ENCODE measurements around the gene ABCF2. TPM values are rescaled to one million over a fixed set of nuclear protein-coding genes. Genes with fewer than 3 reads are reported as not detected.

Gene ABCF2
- total and polyA plus RNA-seq, 2 of the 4 experiments (the other 2 are of a cell fraction) = 46.2 to 103 TPM

DNA sequence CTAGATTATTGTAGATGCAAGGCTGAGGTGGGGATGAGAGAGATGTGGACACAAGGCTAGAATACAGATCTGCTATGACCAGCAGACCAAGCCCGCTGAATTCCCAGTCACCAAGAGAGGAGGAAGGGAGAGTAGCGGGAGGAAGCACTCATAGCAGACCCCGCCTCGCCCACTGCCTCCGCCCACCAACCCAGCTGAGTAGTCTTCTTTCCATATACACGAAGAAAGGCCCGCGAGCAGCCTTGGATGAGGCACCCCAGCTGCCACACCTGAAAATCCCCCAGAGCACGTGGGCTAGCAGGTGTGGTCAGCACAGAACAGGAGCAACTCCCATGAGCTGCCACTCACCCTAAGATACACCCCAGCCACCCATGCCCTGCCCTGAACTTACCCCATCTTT, 8.8 kb downstream of the ABCF2 start:
- H3K14ac ChIP-seq (replicated peaks; ENCODE audit: low read depth, low read length) = no peak overlapping the region
- no peak overlapping the region for H4K5ac ChIP-seq (ENCODE audit: low read depth, low read length)
- no peaks in the 10 kb centered on the region for H3K9me3 ChIP-seq (ENCODE audit: control insufficient read depth, insufficient read depth, low read length)
- TF ChIP-seq, protein P1, sequence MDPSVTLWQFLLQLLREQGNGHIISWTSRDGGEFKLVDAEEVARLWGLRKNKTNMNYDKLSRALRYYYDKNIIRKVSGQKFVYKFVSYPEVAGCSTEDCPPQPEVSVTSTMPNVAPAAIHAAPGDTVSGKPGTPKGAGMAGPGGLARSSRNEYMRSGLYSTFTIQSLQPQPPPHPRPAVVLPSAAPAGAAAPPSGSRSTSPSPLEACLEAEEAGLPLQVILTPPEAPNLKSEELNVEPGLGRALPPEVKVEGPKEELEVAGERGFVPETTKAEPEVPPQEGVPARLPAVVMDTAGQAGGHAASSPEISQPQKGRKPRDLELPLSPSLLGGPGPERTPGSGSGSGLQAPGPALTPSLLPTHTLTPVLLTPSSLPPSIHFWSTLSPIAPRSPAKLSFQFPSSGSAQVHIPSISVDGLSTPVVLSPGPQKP (IDR thresholded peaks at IDR 0.05; ENCODE audit: borderline replicate concordance, low read depth, low read length) = no peak
- no peak for TF ChIP-seq NFE2L2 (IDR thresholded peaks at IDR 0.05; ENCODE audit: low read depth, low read length)
- no peak for TF ChIP-seq CEBPB (IDR thresholded peaks at IDR 0.05; ENCODE audit: low read depth, low read length)
- no peak for TF ChIP-seq CHD1 (IDR thresholded peaks at IDR 0.05; ENCODE audit: low read depth, low read length)
- TF ChIP-seq MAFK (IDR thresholded peaks at IDR 0.05; ENCODE audit: low read depth, low read length) = no peak
- TF ChIP-seq RAD21 (IDR thresholded peaks at IDR 0.05; ENCODE audit: low read length) = no peak
- TF ChIP-seq, protein P2, sequence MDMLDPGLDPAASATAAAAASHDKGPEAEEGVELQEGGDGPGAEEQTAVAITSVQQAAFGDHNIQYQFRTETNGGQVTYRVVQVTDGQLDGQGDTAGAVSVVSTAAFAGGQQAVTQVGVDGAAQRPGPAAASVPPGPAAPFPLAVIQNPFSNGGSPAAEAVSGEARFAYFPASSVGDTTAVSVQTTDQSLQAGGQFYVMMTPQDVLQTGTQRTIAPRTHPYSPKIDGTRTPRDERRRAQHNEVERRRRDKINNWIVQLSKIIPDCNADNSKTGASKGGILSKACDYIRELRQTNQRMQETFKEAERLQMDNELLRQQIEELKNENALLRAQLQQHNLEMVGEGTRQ (IDR thresholded peaks at IDR 0.05; ENCODE audit: low read depth, low read length) = no peak
- TF ChIP-seq RCOR1 (IDR thresholded peaks at IDR 0.05; ENCODE audit: insufficient replicate concordance, low read length) = no peak
- 100% methylated on average over 1 of the region's 9 CpGs; no CpG with 5 or more reads in 1 of the 2 experiments for WGBS, 2 experiments (ENCODE audit: extremely low coverage in 2 of 2, insufficient read length in 1 of 2)
- peaks cover 73% of the 10 kb centered on the region for H3K36me3 ChIP-seq (ENCODE audit: control insufficient read depth, insufficient read depth, low read length)
- BruUV-seq (replicated peaks) = no TSS peak
- no peak overlapping the region for H3K9ac ChIP-seq (ENCODE audit: low read depth, low read length)
- no peaks in the 10 kb centered on the region for H3K27me3 ChIP-seq (ENCODE audit: control insufficient read depth, insufficient read depth, low read length)
- POLR2A ChIA-PET (ENCODE audit: unreplicated experiment) = no interaction called here
- H3K56ac ChIP-seq (ENCODE audit: extremely low read depth, insufficient read depth, low read length) = no peak overlapping the region
- no peak overlapping the region for H3K23ac ChIP-seq (ENCODE audit: low read depth, low read length)
- H2AK9ac ChIP-seq (replicated peaks; ENCODE audit: low read depth, low read length, poor library complexity) = no peak overlapping the region
- DNase-seq (no peak), ATAC-seq (ENCODE audit: low read depth) (no peak)
- no peak overlapping the region for H2BK20ac ChIP-seq (ENCODE audit: low read depth, low read length)
- H4K20me1 ChIP-seq (ENCODE audit: insufficient read depth, low read length) = no peaks in the 10 kb centered on the region
- H3K27ac ChIP-seq (ENCODE audit: insufficient read depth, low read length) = no peak overlapping the region
- H3K9me1 ChIP-seq (ENCODE audit: insufficient read depth, low read length) = no peaks in the 10 kb centered on the region
- no peak overlapping the region for H3K18ac ChIP-seq (ENCODE audit: low read depth, low read length)
- no peak overlapping the region for H3K4me3 ChIP-seq (ENCODE audit: insufficient read depth, low read depth, low read length)
- intact Hi-C loops (cut with micrococcal nuclease) (no loop called here), dilution Hi-C loops (cut with HindIII; ENCODE audit: low sequenced_read_pairs, unreplicated experiment) (no loop called here), in situ Hi-C loops (cut with MboI; ENCODE audit: low sequenced_read_pairs) (no loop called here)
- CTCF ChIA-PET = no interaction called here
- H4K91ac ChIP-seq (ENCODE audit: insufficient read depth, low read depth, low read length) = no peak overlapping the region
- H3K4ac ChIP-seq (ENCODE audit: low read depth, low read length) = no peak overlapping the region
- no peak overlapping the region for H3K4me2 ChIP-seq (ENCODE audit: low read depth, low read length)
- no peak overlapping the region for H4K8ac ChIP-seq (ENCODE audit: low read depth in 2 of 2, low read length in 2 of 2)
- H3K79me1 ChIP-seq (ENCODE audit: low read depth in 1 of 2, low read length in 2 of 2) = 0 out of 4 replicates have a peak, but pooled peaks cover 0 to 5% of the 10 kb centered on the region in 2 experiments
- no peak overlapping the region for H2BK15ac ChIP-seq (ENCODE audit: low read depth, low read length)
- no peak overlapping the region for H2BK120ac ChIP-seq (ENCODE audit: low read depth, low read length)
- H3K4me1 ChIP-seq (ENCODE audit: control insufficient read depth, insufficient read depth, low read length) = no peaks in the 10 kb centered on the region
- no peak overlapping the region for H2BK5ac ChIP-seq (ENCODE audit: low read depth, low read length, poor library complexity, severe bottlenecking)
- no peak overlapping the region for H2AK5ac ChIP-seq (ENCODE audit: low read depth, low read length)
- H2AFZ ChIP-seq (replicated peaks; ENCODE audit: low read length, poor library complexity) = no peak overlapping the region

Measured in IMR-90 (cell line).